WTC11 (cell line): ENCODE data around the gene ERCC8. TPM values are rescaled to one million over a fixed set of nuclear protein-coding genes. Genes with fewer than 3 reads are reported as not detected.

Source experiments
- ATAC-seq: fragments of 200-7000 bp; cut with Tn5 transposase; 2 replicates; pipeline ENCODE4 v1.10.0; 2021; ENCODE audit warnings: mild to moderate bottlenecking, moderate library complexity
- CTCF ChIA-PET: fragments of 300-600 bp; sonication (Branson Sonifier 250); formaldehyde crosslinking; loops from one replicate; lab custom pipeline; 2021; ENCODE audit warnings: antibody characterized with exemption; lab: Charles Lee
- POLR2A ChIA-PET: fragments of 350-600 bp; sonication (Branson Sonifier 250); formaldehyde crosslinking; loops from one replicate; lab custom pipeline; 2021; ENCODE audit warnings: antibody characterized with exemption; lab: Charles Lee
- DNase-seq: peaks from one replicate; pipeline ENCODE4 v3.0.0; 2021; ENCODE audit warnings: low spot score
- H3K27ac Mint-ChIP-seq: 2 replicates; pipeline ENCODE4 v1.8.0; 2021; ENCODE audit warnings: mixed read lengths
- H3K27me3 Mint-ChIP-seq: 2 replicates; pipeline ENCODE4 v1.8.0; 2021; ENCODE audit warnings: low read depth, mild to moderate bottlenecking, moderate library complexity, mixed read lengths
- H3K36me3 Mint-ChIP-seq: 2 replicates; pipeline ENCODE4 v1.8.0; 2021; ENCODE audit warnings: mixed read lengths
- H3K4me1 Mint-ChIP-seq: 2 replicates; pipeline ENCODE4 v1.8.0; 2022; ENCODE audit warnings: mixed read lengths
- H3K4me3 Mint-ChIP-seq: 2 replicates; pipeline ENCODE4 v1.8.0; 2021; ENCODE audit warnings: mild to moderate bottlenecking, moderate library complexity, mixed read lengths
- H3K9me3 Mint-ChIP-seq: 2 replicates; pipeline ENCODE4 v1.8.0; 2021; ENCODE audit warnings: mixed read lengths
- ATF1 ChIP-seq: sonication (generic); formaldehyde crosslinking; IDR thresholded peaks from 2 replicates; pipeline ENCODE4 v1.8.1; 2023; ENCODE audit warnings: mild to moderate bottlenecking, moderate library complexity, missing genetic modification reagents
- CREM ChIP-seq: sonication (generic); formaldehyde crosslinking; IDR thresholded peaks from 2 replicates; pipeline ENCODE4 v1.8.1; 2022; ENCODE audit warnings: mild to moderate bottlenecking, missing genetic modification reagents, moderate library complexity
- GABPB1 ChIP-seq: sonication (generic); formaldehyde crosslinking; IDR thresholded peaks from 2 replicates; pipeline ENCODE4 v1.8.1; 2023; ENCODE audit warnings: mild to moderate bottlenecking, missing genetic modification reagents
- IRF2 ChIP-seq: sonication (generic); formaldehyde crosslinking; IDR thresholded peaks from 2 replicates; pipeline ENCODE4 v1.8.0; 2022; ENCODE audit warnings: low read depth, missing genetic modification reagents, borderline replicate concordance
- JUN ChIP-seq: sonication (generic); formaldehyde crosslinking; IDR thresholded peaks from 2 replicates; pipeline ENCODE4 v1.8.0; 2023; ENCODE audit warnings: mild to moderate bottlenecking, missing genetic modification reagents
- NFYB ChIP-seq: sonication (generic); formaldehyde crosslinking; conservative IDR thresholded peaks from 2 replicates; pipeline ENCODE4 v1.8.0; 2022; ENCODE audit warnings: low read depth, missing genetic modification reagents
- NR1H2 ChIP-seq: sonication (generic); formaldehyde crosslinking; IDR thresholded peaks from 2 replicates; pipeline ENCODE4 v1.9.0; 2021; ENCODE audit warnings: mild to moderate bottlenecking, moderate library complexity, missing genetic modification reagents
- NR2C2 ChIP-seq: sonication (generic); formaldehyde crosslinking; IDR thresholded peaks from 2 replicates; pipeline ENCODE4 v1.8.0; 2022; ENCODE audit warnings: mild to moderate bottlenecking, missing genetic modification reagents
- NR3C1 ChIP-seq: sonication (generic); formaldehyde crosslinking; conservative IDR thresholded peaks from 2 replicates; pipeline ENCODE4 v1.8.1; 2023; ENCODE audit warnings: low read depth, mild to moderate bottlenecking, missing genetic modification reagents
- PRRX2 ChIP-seq: fragments of 250-450 bp; sonication (Bioruptor Pico); IDR thresholded peaks from 2 replicates; pipeline ENCODE4 v1.8.0; 2021; ENCODE audit warnings: mild to moderate bottlenecking
- SMAD3 ChIP-seq: sonication (generic); formaldehyde crosslinking; IDR thresholded peaks from 2 replicates; pipeline ENCODE4 v1.8.0; 2022; ENCODE audit warnings: missing genetic modification reagents, mild to moderate bottlenecking, borderline replicate concordance
- SOX15 ChIP-seq: fragments of 250-450 bp; sonication (Bioruptor Pico); IDR thresholded peaks from 2 replicates; pipeline ENCODE4 v1.9.0; 2021; ENCODE audit warnings: mild to moderate bottlenecking
- TP53 ChIP-seq: sonication (generic); formaldehyde crosslinking; IDR thresholded peaks from 2 replicates; pipeline ENCODE4 v1.8.1; 2023; ENCODE audit warnings: mild to moderate bottlenecking, missing genetic modification reagents
- ZBTB21 ChIP-seq: sonication (generic); formaldehyde crosslinking; IDR thresholded peaks from 2 replicates; pipeline ENCODE4 v1.8.1; 2023; ENCODE audit warnings: mild to moderate bottlenecking, missing genetic modification reagents, borderline replicate concordance
- total RNA-seq: library from RNA; stranded (reverse); gene quantifications from 3 replicates; pipeline ENCODE4 v1.2.3, GENCODE V29; 2021
- TF ChIP-seq, protein P1 (sequence below): sonication (generic); formaldehyde crosslinking; IDR thresholded peaks from 2 replicates; pipeline ENCODE4 v1.8.1; 2023; ENCODE audit warnings: mild to moderate bottlenecking, missing genetic modification reagents
- TF ChIP-seq, protein P2 (sequence below): fragments of 250-450 bp; sonication (Bioruptor Pico); IDR thresholded peaks from 2 replicates; pipeline ENCODE4 v1.8.0; 2021; ENCODE audit warnings: mild to moderate bottlenecking
- TF ChIP-seq, protein P3 (sequence below): sonication (generic); formaldehyde crosslinking; IDR thresholded peaks from 2 replicates; pipeline ENCODE4 v1.8.1; 2023; ENCODE audit warnings: mild to moderate bottlenecking, missing genetic modification reagents, moderate library complexity
- TF ChIP-seq, protein P4 (sequence below): sonication (generic); formaldehyde crosslinking; IDR thresholded peaks from 2 replicates; pipeline ENCODE4 v1.8.0; 2022; ENCODE audit warnings: mild to moderate bottlenecking, missing genetic modification reagents
- TF ChIP-seq, protein P5 (sequence below): sonication (generic); formaldehyde crosslinking; IDR thresholded peaks from 2 replicates; pipeline ENCODE4 v1.8.0; 2022; ENCODE audit warnings: mild to moderate bottlenecking, missing genetic modification reagents
- TF ChIP-seq, protein P6 (sequence below): sonication (generic); formaldehyde crosslinking; IDR thresholded peaks from 2 replicates; pipeline ENCODE4 v1.8.0; 2023; ENCODE audit warnings: mild to moderate bottlenecking, missing genetic modification reagents
- TF ChIP-seq, protein P7 (sequence below): fragments of 250-450 bp; sonication (Bioruptor Pico); IDR thresholded peaks from 2 replicates; pipeline ENCODE4 v1.9.0; 2021; ENCODE audit warnings: mild to moderate bottlenecking

ERCC8 gene
- total RNA-seq, 1 experiment from 2014 or later = 14.6 TPM

DNA sequence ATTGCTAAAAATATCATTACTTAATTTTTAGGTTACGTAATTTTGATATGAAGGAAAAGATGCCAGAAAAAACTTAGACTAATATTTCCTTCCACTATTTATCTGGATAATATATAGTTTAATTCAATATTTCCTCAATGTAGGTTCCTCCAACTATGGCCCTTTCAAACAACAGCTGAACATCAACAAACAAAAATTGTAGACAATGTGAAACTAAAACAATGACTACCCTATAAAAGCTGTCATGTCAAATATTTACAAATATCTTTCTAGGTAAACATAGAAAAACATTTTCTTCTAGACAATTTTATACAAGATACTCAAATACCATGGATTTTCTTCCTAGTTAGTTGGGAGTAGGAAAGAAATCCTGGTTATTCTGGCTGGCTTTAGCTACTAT is 117.7 kb downstream of the ERCC8 start (continued):
- TF ChIP-seq, protein P1, sequence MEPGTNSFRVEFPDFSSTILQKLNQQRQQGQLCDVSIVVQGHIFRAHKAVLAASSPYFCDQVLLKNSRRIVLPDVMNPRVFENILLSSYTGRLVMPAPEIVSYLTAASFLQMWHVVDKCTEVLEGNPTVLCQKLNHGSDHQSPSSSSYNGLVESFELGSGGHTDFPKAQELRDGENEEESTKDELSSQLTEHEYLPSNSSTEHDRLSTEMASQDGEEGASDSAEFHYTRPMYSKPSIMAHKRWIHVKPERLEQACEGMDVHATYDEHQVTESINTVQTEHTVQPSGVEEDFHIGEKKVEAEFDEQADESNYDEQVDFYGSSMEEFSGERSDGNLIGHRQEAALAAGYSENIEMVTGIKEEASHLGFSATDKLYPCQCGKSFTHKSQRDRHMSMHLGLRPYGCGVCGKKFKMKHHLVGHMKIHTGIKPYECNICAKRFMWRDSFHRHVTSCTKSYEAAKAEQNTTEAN = no peak
- TF ChIP-seq NR3C1 (CRISPR knock-in tag) = no peak
- TF ChIP-seq SOX15 (CRISPR knock-in tag) = no peak

DNA sequence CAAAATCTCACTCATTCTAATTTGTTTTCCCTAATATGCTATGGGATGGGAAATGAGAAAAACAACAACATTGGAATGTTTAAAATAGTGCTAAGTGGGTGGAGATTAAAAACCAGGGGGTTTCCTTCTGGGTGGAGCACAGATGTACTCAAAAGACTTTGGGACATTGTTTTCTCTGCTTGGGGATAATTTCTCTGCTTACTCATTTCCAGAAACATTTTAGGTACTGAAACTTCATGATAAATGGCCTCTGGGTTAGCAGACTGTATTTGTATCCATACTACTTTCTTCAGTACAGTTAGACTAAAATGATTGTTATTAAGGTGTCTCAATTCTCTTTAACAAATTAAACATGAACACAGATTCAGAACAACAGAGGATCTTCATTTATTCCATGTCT is 118.2 kb downstream of the ERCC8 start:
- ATAC-seq = no peak

More for the DNA sequence above, 118.2 kb downstream of the ERCC8 start:
- no peak for DNase-seq
- no peak overlapping the region for H3K4me3 Mint-ChIP-seq
- ChIA-PET POLR2A (no interaction called here), CTCF (no interaction called here)
- H3K27me3 Mint-ChIP-seq = no peaks in the 10 kb centered on the region
- TF ChIP-seq, protein P2, sequence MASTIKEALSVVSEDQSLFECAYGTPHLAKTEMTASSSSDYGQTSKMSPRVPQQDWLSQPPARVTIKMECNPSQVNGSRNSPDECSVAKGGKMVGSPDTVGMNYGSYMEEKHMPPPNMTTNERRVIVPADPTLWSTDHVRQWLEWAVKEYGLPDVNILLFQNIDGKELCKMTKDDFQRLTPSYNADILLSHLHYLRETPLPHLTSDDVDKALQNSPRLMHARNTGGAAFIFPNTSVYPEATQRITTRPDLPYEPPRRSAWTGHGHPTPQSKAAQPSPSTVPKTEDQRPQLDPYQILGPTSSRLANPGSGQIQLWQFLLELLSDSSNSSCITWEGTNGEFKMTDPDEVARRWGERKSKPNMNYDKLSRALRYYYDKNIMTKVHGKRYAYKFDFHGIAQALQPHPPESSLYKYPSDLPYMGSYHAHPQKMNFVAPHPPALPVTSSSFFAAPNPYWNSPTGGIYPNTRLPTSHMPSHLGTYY (CRISPR knock-in tag) = no peak
- no peak for TF ChIP-seq ATF1
- TF ChIP-seq, protein P3, sequence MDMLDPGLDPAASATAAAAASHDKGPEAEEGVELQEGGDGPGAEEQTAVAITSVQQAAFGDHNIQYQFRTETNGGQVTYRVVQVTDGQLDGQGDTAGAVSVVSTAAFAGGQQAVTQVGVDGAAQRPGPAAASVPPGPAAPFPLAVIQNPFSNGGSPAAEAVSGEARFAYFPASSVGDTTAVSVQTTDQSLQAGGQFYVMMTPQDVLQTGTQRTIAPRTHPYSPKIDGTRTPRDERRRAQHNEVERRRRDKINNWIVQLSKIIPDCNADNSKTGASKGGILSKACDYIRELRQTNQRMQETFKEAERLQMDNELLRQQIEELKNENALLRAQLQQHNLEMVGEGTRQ (CRISPR knock-in tag) = no peak
- TF ChIP-seq CREM = no peak
- TF ChIP-seq, protein P4, sequence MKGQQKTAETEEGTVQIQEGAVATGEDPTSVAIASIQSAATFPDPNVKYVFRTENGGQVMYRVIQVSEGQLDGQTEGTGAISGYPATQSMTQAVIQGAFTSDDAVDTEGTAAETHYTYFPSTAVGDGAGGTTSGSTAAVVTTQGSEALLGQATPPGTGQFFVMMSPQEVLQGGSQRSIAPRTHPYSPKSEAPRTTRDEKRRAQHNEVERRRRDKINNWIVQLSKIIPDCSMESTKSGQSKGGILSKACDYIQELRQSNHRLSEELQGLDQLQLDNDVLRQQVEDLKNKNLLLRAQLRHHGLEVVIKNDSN (CRISPR knock-in tag) = no peak
- no peak for TF ChIP-seq IRF2 (CRISPR knock-in tag)
- no peak for TF ChIP-seq GABPB1 (CRISPR knock-in tag)
- TF ChIP-seq, protein P5, sequence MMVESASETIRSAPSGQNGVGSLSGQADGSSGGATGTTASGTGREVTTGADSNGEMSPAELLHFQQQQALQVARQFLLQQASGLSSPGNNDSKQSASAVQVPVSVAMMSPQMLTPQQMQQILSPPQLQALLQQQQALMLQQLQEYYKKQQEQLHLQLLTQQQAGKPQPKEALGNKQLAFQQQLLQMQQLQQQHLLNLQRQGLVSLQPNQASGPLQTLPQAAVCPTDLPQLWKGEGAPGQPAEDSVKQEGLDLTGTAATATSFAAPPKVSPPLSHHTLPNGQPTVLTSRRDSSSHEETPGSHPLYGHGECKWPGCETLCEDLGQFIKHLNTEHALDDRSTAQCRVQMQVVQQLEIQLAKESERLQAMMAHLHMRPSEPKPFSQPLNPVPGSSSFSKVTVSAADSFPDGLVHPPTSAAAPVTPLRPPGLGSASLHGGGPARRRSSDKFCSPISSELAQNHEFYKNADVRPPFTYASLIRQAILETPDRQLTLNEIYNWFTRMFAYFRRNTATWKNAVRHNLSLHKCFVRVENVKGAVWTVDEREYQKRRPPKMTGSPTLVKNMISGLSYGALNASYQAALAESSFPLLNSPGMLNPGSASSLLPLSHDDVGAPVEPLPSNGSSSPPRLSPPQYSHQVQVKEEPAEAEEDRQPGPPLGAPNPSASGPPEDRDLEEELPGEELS (CRISPR knock-in tag) = no peak
- TF ChIP-seq, protein P1 = no peak
- no peak for TF ChIP-seq NFYB (CRISPR knock-in tag)
- no peak for TF ChIP-seq NR2C2 (CRISPR knock-in tag)
- no peak for TF ChIP-seq JUN (CRISPR knock-in tag)
- TF ChIP-seq, protein P6, sequence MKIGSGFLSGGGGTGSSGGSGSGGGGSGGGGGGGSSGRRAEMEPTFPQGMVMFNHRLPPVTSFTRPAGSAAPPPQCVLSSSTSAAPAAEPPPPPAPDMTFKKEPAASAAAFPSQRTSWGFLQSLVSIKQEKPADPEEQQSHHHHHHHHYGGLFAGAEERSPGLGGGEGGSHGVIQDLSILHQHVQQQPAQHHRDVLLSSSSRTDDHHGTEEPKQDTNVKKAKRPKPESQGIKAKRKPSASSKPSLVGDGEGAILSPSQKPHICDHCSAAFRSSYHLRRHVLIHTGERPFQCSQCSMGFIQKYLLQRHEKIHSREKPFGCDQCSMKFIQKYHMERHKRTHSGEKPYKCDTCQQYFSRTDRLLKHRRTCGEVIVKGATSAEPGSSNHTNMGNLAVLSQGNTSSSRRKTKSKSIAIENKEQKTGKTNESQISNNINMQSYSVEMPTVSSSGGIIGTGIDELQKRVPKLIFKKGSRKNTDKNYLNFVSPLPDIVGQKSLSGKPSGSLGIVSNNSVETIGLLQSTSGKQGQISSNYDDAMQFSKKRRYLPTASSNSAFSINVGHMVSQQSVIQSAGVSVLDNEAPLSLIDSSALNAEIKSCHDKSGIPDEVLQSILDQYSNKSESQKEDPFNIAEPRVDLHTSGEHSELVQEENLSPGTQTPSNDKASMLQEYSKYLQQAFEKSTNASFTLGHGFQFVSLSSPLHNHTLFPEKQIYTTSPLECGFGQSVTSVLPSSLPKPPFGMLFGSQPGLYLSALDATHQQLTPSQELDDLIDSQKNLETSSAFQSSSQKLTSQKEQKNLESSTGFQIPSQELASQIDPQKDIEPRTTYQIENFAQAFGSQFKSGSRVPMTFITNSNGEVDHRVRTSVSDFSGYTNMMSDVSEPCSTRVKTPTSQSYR (CRISPR knock-in tag) = no peak
- no peak for TF ChIP-seq ZBTB21
- no peak for TF ChIP-seq SMAD3 (CRISPR knock-in tag)
- no peak for TF ChIP-seq PRRX2
- TF ChIP-seq NR1H2 (CRISPR knock-in tag) = no peak
- TF ChIP-seq TP53 = no peak
- TF ChIP-seq, protein P7, sequence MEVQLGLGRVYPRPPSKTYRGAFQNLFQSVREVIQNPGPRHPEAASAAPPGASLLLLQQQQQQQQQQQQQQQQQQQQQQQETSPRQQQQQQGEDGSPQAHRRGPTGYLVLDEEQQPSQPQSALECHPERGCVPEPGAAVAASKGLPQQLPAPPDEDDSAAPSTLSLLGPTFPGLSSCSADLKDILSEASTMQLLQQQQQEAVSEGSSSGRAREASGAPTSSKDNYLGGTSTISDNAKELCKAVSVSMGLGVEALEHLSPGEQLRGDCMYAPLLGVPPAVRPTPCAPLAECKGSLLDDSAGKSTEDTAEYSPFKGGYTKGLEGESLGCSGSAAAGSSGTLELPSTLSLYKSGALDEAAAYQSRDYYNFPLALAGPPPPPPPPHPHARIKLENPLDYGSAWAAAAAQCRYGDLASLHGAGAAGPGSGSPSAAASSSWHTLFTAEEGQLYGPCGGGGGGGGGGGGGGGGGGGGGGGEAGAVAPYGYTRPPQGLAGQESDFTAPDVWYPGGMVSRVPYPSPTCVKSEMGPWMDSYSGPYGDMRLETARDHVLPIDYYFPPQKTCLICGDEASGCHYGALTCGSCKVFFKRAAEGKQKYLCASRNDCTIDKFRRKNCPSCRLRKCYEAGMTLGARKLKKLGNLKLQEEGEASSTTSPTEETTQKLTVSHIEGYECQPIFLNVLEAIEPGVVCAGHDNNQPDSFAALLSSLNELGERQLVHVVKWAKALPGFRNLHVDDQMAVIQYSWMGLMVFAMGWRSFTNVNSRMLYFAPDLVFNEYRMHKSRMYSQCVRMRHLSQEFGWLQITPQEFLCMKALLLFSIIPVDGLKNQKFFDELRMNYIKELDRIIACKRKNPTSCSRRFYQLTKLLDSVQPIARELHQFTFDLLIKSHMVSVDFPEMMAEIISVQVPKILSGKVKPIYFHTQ (CRISPR knock-in tag) = no peak
- TF ChIP-seq, all 79 proteins: peak for 0
- Mint-ChIP-seq H3K4me1 (no peaks in the 10 kb centered on the region), H3K9me3 (no peaks in the 10 kb centered on the region), H3K27ac (no peak overlapping the region), H3K36me3 (no peaks in the 10 kb centered on the region)
